H1 (cell line): ENCODE results near the gene ARHGAP42. TPM values are rescaled to one million over a fixed set of nuclear protein-coding genes. Genes with fewer than 3 reads are reported as not detected.

Source experiments
- HDAC2 ChIP-seq, 2 experiments: fragments of 300-600 bp in 1 of 2; sonication (generic) in 1 of 2; IDR thresholded peaks; 2 replicates each; pipeline ENCODE4 v1.6.1; 2011 to 2012; ENCODE audit warnings: low read depth in 2 of 2, low read length in 2 of 2, mild to moderate bottlenecking in 2 of 2, moderate library complexity in 2 of 2, borderline replicate concordance in 1 of 2, inconsistent platforms in 1 of 2
- KDM1A ChIP-seq: fragments of 200-600, 300-600 bp; sonication (generic); IDR thresholded peaks from 2 replicates; pipeline ENCODE4 v1.7.1; 2016; ENCODE audit warnings: mild to moderate bottlenecking, low read length, borderline replicate concordance
- KDM4A ChIP-seq: IDR thresholded peaks from one replicate; pipeline ENCODE4 v1.7.1; 2012; ENCODE audit warnings: low read depth, mild to moderate bottlenecking, moderate library complexity, low read length, inconsistent platforms; ENCODE audit not compliant: severe bottlenecking
- RAD21 ChIP-seq, 2 experiments: IDR thresholded peaks in 1 of 2; conservative IDR thresholded peaks in 1 of 2; 2 replicates each; pipeline ENCODE4 v1.6.1; 2011; ENCODE audit warnings: low read depth in 2 of 2, low read length in 2 of 2, improper control_type of control experiment in 1 of 2, inconsistent platforms in 1 of 2, mild to moderate bottlenecking in 1 of 2, moderate library complexity in 1 of 2
- RBBP5 ChIP-seq: IDR thresholded peaks from 2 replicates; pipeline ENCODE4 v1.7.1; 2012; ENCODE audit warnings: low read depth, mild to moderate bottlenecking, inconsistent platforms, low read length, moderate library complexity, borderline replicate concordance
- polyA plus RNA-seq, 7 experiments: library from polyadenylated mRNA; depleted of rRNA in 3 of 7; stranded (reverse) in 5 of 7; unstranded in 2 of 7; fragments of >200 nt in 5 of 7; fragments of 200-250 nt in 2 of 7; gene quantifications; 1 replicate in 5 of 7; 2 replicates in 1 of 7; 4 replicates in 1 of 7; pipeline versions ENCODE4 v1.2.1 to v1.2.3, GENCODE V29; 2011 to 2013; ENCODE audit warnings: missing spikeins in 2 of 7, mixed read lengths in 2 of 7
- total RNA-seq: library from RNA; stranded (reverse); fragmentation: NEBNext Ultra II Directional; extraction: Animal tissue kit (Norgen Biotek cat#: 25700); gene quantifications from 2 replicates; pipeline ENCODE4 v1.2.1, GENCODE V29; 2021

The ARHGAP42 gene
- total and polyA plus RNA-seq, 2 of the 8 experiments (the other 6 are each of a cell fraction or from before 2014, with no cell fraction given), result 22.2 to 33.5 TPM

- no peak for TF ChIP-seq HDAC2 (IDR thresholded peaks at IDR 0.05; ENCODE audit: borderline replicate concordance in 1 of 2, low read depth in 2 of 2, low read length in 2 of 2)
- TF ChIP-seq KDM1A, result no peak
- peak; percentile 71 for TF ChIP-seq KDM4A
- peak; percentile 29; the same call in 1 of the 2 replicates for TF ChIP-seq RBBP5
- TF ChIP-seq RAD21 (IDR thresholded peaks at IDR 0.05 in 1 of 2, conservative IDR thresholded peaks at IDR 0.05 in 1 of 2; ENCODE audit: low read depth in 2 of 2, low read length in 2 of 2), result peak; percentile 32 to 44; a peak in 3 of 4 replicates
Measured at GRCh38 chr11:100687630-100688395, 725 bp downstream of the ARHGAP42 start (continued).
